ENCODE measurements around the gene SPNS2.

Gene SPNS2

DNA sequence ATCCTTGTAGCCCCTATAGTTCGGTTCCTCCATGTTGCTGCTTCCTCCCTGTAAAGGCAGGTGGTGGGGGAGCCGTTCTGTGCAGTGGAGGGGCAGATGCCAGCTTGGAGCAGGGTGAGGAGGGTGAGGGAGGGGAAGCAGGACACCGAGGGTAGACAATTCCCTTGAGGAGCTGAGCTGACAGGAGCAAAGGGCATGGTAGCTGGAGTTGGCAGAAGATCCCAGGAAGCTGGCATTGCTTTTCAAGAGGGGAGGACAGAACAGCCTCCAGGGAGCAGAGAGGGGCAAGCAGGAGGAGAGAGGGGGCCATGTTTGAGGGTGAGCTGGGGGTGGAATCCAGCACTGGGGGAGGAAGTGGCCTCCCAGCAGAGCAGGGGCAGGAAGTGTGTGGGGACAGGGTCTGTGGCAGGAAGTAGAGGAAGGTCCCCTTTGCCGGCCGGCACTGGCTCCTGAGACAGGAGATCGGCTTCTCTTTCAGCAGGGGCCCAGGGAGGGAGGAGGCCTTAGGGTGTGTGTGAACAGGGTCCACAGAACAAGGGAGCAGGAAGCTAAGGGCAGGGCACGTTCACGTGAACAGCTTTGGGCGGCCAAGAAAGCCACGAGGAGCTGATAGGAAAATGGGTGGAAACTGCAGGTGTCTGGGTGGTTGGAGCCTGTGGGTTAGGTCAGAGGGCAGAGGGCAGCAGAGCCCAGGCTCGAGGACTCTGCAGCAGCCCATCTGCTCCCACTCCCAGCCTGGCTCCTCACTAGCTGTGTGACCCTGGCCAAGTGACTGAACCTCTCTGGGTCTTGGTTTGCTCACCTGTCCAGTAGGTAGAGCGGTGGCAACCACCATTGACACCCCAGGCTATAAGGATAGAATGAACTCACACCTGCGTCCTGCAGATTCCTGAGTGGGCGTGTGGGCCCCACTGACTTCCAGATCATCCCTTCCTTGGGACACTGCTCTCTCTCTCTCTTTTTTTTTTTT, 17.5 kb upstream of the SPNS2 start:
- DNase-seq = no peak

DNA sequence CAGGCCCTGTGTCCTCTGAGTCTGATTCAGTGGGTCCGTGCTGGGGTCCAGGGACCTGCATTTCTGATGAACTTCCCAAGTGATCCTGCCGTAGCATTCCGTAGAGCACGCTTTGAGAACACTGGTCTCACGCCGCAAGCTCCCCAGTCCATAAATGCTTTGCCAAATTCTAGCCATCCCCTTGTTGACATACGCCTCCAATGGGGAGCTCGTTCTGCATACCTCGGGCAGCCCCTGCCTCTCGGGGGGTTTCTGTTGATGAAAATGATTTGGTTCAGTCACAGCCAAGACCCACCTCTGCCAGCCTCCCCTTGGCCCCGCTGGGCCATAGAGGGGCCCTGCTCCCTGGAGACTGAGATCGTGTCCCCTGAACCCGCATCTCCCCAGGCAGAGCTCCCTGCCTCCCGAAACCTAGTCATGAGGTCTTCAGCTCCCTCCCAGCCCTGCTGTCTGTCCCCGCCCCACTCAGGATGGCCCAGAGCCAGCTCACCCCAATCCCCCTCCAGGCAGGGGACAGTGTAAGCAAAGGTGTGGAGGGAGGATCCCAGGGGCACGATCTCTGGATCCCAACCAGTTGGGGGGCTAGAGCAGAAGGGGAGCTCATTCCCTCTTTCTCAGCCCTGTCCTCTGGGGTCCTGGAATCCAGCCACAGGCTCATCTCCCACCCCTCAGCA, 16.2 kb upstream of the SPNS2 start:
- no peak for DNase-seq

DNA sequence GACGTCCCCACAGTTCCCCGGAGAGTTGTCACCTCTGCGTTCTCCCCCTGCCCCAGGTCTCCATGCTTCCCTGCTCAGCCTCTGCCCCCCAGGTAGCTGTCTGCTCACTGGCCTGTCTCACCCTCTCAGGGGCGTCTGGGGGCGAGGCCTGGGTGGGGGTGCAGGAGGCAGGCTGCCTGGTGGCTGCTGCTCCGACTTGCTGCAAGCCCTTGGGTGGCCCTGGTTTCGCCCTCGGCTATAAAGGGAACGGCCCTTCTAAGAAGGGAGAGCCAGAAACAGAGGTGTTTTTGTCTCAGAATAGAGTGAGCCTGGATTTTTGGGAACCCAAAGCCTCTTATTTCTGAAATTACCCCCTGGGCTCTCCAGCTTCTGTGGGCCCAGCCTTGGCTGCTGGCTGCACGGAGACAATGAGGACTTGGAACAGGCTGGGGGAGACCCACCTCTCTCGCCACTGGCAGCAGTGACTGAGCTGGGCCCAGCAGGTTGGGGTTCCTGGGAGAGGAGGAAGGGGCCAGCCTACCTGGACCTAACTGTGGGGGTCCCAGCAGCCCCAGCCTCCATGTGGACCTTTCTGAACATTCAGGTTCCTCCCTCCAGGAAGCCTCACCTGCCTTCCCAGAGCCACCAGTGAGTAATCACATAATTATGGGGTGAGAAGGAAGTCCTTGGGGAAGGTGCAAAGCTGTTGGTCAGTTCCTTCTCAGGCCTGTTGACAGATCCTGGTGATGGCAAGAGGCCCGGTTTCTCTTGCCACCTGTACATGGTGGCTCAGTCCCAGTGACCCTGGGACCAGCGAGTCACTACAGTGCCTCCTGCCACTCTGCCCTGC, 15.5 kb upstream of the SPNS2 start:
- DNase-seq = no peak

DNA sequence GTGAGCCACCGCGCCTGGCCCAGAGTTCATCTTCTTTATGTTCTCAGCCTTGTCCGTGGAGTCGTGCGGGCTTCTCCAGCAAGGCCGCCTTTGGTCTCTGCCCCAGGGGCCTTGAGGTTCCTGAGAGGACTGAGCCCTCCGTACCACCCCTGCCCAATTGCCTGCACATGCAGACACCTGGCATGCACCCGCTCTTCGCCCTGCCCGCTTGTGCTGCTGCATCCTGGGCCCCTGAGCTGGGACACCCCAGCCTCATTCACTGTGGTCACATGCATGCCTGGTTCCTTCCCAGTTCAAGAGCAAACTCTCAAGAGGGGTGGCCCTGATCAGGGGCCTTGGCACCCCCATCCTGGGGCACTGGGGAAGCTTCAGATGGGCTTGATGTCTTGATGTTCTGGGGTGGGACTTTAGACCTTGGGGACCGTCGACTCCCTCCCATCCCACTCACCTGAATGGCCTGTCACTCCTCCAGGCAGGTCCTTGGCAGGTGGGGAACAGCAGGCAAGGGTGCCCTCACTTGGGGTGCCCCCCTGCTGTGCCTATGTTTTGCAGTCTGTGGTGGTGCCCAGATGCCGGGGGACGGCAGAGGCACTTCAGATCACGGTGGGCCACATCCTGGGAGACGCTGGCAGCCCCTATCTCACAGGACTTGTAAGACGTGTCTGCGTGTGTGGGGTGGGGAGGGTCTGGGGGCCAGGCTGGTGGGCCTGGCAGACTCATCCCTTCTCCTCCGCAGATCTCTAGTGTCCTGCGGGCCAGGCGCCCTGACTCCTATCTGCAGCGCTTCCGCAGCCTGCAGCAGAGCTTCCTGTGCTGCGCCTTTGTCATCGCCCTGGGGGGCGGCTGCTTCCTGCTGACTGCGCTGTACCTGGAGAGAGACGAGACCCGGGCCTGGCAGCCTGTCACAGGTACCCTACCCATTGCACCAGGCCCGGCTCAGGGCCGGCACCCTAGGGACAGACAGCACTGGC, 12.7 kb upstream of the SPNS2 start:
- DNase-seq = no peak

DNA sequence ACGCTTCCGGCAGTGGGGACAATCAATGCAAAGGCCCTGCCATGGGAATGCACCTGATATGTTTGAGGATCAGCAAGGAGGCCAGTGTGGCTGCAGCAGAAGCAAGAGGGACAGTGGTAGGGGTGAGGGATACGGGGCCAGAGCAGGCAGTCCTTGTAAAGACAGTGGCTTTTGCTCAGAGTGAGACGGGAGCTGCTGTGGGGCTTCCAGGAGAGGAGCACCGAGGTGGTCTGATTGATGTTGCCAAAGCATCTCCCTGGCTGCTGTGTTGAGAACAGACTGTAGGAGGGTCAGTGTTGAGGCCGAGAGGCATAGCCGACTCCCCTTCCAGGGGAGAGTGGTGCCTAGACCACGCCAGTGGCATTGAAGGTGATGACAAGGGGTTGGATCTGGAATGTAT, 11.4 kb upstream of the SPNS2 start:
- no peak for DNase-seq

DNA sequence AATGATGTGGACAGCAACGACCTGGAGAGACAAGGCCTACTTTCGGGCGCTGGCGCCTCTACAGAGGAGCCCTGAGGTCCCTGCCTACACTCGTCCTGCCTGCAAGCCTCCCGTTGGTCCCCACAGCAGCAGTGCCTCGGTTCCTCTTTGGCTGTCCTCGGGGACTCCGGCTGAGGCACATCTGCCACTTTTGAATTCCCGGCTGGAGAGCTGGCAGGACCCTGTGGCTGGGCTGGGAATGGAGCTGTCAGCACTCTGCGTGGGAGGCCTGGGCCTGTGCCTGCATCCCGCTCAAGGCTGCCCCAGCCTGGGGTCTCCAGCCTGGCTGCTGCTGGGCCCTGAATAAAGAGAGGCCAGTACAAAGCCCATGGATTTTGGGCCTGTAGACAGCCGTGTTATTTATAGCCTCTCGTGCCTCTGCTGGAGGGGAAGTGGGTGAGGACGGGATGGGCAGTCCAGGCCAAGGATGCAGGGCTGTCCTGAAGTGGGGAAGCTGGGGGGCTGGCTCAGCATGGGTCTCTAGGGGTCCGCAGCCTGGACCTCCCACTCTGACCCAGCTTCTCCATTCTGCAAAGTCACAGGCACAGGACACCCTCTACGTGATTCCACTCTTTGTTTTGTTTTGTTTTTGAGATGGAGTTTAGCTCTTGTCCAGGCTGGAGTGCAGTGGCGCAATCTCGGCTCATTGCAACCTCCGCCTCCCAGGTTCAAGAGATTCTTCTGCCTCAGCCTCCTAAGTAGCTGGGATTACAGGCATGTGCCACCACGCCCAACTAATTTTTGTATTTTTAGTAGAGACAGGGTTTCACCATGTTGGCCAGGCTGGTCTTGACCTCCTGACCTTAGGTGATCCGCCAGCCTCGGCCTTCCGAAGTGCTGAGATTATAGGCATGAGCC, 10.6 kb upstream of the SPNS2 start:
- DNase-seq = no peak

DNA sequence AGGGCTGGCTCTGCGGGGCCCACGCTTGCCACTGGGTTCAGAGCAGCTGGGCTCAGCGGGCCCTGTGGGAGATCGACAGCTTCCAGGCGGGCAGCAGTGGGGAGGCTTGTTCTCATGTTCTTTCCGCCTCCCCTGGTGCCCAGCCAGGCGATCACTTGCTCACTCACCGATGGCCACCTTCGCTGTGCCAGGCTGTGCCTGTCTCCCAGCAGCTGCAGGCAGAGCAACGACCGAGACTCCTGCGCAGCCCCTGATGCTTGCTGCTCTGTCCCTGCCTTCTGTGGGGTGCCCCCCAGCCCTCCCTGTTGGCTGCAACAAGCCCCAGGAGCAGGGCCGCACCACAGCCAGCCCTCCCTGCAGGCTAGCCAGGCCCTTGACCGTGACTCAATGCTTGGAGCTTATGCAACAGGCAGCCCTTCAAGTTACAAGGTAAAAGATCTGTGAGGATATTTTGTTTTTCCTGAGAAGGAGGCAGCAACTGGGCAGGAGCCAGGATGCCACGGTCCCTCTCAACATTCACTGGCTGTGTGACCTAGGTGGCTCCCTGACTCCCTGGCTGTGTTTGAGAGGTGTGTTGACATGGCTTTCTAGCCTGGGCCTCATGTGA, 9.6 kb upstream of the SPNS2 start:
- DNase-seq = no peak

DNA sequence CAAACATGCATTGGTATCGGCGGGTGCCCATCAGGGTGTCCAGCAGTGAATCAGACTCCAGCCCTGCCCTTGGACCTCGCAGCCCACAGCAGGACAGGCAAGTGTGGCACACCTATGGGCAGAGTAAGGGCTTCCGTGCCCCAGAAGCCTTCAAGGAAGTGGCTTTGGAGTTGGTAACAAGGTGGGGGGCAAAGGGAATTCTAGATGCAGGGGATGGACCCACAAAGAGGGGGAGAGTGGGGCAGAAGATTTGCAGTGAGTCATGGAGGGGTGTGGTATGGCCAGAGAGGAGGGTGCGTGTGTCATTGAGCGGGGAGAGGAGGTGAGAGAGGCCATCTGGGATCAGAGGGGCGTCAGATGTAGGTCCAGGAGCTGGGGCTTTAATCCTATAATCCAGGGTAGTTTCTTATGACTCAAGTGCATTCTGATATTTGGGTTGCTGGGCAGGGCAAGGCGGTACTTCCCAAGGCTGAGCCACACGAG, 8.5 kb upstream of the SPNS2 start:
- DNase-seq = no peak

DNA sequence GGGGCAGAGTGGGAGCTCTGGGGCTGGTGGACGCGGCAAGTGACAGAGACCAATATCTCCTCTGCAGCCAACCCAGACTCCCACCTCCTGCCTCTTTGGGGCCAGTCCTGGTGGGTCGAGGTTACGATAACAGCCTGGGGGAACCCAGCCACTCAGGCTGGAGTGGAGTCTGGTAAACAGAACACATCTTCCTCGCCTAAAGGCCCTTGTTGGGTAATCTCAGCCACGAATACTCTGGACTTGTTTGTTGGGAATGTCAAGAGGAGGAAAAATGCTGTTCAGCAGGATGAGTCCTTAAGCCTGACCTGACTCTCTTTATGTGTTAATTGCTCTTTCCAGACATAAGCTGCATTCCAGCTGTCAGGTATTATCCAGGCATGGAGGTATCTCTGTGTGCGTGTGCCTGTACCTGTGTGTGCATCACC, 8.0 kb upstream of the SPNS2 start:
- DNase-seq = no peak

DNA sequence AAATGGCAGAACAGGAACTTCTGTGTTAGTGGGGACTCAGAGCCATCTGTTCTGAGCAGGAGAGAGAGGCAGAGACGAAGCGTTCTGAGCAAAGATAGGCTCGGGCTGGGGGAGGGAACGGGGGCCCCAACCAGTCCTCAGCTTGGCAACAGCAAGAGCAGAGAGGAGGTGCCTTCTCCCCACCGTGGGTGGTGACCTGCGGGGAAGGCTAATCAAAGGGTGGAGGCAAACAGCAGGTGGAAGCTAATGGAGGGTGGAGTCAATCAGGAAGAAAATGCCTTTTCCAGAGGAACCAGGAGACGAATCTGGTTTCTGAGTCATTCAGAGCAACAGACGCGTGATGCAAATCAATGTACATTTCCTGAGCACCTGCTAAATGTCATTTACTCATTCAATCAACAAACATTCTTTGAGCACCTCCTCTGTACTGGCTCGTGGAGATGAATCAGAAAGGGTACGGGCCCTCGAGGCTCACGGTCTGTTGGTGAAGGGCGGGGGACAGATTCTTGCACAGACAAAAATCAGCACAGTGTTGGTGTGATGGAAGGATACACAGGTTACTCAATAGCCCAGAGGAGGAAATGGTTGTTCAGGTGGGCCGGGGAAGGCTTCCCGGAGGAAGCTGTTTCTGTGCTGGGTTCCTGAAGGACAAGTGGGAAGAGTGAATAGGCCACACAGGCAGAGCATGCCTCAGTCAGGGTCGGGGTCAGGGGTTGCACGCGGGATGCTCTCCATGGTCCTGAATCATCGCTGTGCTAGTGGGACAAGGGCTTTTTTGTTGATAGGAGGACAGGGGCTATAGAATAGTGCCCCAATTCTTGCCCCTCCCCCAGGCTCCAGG, 5.7 kb upstream of the SPNS2 start:
- DNase-seq = no peak

DNA sequence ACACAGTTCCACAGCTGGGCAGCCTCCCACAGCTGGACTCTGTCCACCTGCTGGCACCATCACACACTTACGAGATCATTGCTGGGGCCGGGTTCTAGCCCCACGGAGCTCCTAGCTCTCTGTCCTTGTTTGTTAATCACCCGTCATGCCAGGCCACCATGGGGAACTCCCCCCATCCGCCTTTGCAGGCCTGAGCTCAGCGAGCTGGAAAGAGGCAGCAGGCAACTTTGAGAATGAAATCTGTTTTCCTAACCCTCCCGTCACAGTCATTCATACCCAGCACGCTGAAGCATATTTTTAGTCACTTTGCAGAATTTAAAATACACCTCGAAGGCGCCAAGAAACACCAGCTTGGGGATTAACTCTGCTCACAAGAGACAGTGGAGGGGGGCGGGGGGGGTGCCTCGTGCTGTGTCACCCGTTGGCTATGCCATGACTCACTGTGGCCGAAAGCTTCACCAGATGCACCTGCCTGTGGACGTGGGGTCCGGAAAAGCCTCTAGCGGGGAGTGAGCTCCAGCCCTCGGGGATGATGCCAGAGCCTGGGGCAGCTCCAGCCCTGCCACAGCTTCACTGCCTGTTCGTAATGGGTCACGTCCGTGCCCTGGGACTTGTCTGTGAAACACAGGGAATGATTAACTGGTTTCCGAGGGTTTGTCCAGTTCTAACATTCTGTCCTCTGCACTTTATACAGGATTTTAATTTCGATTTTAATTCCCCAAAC, 1.4 kb upstream of the SPNS2 start:
- DNase-seq = no peak

DNA sequence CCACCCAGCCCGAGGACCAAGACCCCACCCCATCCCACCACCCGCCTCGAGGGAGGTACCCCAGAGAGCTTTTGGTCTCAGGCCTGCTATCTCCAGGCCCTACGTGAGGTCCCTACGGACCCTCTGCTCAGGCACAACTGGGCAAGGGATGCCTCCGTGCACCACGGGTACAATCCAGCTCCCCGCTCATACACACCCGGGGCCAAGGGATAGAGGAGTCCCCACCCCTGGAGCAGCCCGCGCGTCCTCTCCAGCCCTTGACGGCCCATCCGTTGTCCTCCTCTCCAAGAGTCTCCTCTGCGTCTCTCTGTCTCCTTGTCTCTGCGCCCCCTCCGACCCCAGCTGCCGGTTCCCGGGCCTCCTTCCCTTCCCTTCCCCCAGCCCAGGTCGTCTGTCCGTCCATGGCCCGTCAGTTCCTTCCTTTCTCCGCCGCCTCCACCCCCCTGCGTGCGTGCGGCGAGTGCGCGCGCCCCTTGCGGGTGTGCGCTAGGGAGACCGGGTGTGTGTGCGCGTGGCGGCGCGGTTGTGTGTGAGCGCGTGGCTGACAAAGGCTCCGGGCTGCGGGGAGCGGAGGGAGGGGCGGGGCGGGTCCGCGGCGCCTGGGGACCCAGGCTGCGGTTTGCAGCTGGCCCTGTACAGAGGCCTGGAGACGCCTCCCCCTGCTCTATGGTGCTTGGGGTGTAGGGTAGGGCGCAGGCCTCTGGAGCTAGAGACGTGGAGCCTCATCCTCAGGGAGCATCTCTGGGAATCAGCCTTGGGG, 930 bp downstream of the SPNS2 start:
- DNase-seq = no peak

DNA sequence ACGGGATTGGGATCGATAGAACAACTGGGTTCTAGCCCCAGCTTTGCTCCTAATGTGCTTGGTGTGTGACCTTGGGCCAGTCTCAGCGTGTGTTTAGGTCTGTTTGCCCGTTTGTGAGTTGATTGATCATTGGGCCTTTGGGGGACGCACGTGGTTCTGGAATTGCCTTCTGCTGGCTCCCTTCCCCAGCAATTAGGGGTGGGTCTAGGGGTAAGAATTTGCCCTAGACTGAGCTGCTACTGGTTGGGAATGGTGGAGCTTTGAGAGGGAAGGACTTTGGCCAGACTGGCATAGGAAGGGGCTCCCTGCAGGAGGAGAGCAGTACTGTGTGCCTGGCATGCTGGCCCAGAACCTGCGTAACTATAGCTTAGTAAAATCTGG, 1.5 kb downstream of the SPNS2 start:
- no peak for DNase-seq

DNA sequence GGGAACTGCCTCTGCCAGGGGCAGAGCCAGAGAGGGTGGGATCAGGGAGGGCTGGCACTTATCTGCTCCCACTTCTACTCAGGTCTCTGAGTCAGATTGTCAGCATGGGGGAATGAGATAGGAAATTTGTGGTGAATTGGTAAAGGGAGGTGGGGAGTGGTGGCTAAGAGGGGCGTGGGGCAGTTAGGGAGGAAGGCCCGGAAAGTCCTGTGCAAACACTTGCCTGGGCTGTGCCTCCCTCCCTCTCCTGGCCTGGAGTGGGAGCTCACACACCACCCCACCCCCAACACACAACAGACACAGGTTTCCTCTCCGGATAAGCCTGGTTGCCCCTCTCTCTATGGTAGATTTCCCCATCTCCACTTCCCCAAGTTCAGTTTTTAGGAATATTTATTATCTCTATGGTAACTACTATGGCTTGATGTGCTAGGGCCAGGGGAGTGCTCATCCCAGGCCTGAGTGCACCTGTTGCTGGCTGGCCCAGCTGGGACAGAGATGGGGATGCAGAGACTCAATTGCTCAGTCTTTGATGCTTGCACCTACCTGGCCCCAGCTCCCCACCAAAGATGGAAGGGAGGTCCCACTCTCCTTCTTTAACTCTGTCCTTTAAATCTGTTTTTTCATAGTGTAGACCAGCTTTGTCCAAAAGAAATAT, 2.7 kb downstream of the SPNS2 start:
- no peak for DNase-seq

DNA sequence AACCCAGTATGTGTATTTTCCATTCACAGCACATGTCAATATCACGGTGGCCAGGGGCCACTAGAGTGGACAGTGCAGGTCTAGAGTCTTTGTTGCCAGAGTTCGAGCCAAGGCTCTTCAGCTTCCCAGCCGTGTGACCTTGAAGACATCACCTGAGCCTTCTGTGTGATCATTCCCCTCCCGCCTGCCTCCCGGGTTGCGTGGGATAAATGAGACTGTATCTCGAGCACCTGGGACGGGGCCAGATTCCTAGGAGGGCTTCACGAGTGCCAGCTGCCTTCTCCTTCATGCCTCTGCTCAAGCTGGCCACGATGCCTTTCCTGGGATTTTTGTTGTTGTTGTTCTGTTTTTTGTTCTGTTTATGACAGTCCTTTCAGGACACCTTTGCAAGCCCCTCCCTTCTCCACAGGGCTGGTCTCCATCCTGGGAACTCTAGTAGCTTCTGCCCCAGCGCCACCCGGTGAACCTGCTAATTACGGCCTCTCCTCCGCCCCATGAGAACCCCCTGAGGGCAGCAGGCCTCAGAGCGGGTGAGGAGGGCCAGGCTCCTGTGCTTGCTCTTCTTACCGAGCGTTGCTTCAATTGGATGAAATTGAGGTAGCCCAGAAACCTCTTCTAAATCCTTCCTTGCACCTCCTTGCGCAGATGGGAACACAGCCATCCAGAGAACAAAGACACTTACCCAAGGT, 3.9 kb downstream of the SPNS2 start:
- DNase-seq = no peak

DNA sequence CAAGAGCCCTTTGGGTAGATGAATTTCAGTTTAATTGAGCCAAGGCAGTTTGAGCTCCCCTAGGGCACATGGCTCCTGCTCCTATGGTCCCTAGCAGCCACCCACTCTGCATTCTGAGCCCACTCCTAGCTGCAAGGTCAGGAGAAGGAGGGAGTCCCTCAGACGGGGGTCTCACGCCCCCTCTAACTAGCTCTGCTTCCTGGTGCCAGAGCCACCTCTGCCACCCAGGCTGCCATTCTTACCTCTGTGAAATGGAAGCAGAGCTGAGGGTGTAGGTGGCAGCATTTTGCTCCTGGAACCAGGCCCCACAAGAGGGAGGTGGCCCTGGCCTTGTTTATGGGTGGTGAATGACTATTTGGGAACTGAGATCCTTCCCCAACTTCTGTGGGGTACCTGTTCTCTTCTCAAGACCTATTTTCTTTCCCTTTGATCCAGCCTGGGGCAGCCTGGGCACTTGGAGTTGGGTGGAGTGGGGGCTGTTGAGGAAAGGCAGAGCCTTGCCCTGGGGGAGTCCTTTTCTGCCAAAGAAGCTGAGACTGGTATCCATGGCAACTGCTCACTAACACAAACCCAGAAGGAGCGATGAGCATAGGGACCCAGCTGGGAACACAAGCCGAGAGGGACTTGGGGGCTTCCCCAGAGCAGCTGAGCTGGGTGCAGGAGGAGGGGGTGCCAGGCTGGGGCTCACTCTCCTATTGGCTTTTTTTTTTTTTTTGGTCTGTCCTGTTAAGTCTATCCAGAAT, 4.8 kb downstream of the SPNS2 start:
- DNase-seq = no peak
